ENCODE measurements around the gene EIF2B5. TPM values are rescaled to one million over a fixed set of nuclear protein-coding genes. Genes with fewer than 3 reads are reported as not detected.
"Not testable (repeated sequence)": the region's sequence is repeated elsewhere in the genome, so short reads cannot be mapped to it uniquely, and the experiment has no call there.

EIF2B5 gene
- total RNA-seq, 5 donors from 2014 or later (not counting 1 experiment from before 2014, with no cell fraction given): 57.8 to 74.3 (median 72.3) TPM

DNA sequence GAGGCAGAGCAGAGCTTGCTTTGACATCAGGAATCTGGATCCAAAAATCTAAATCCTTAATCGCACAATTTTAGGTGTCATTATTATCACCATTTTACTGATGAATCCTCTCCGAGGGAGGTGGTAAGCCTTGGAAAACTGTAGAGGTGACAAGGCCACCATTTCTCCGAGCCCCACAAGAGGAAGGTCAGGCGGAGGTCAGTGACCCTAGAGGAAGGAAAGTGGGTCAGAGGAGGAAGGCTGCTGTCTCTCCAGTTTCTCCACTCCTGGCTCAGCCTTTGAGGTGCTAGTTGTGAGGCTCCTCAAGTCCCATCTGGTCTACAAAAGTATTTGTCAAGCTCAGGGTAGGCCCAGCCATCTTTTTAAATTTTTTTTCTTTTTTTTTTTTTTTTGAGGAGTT is 23.2 kb downstream of the EIF2B5 start:
- H3K36me3 Mint-ChIP-seq: peaks cover 13% of the 10 kb centered on the region
- Histone ChIP-seq H3K4me1 (ENCODE audit: control insufficient read depth in 1 of 2, extremely low read depth in 1 of 2, insufficient read depth in 2 of 2, low read length in 2 of 2) (peaks cover 7 to 23% of the 10 kb centered on the region in 2 experiments), H3K27ac (ENCODE audit: low read length) (no peak overlapping the region), H3K27me3 (replicated peaks in 1 of 2; ENCODE audit: control insufficient read depth in 2 of 2, extremely low read depth in 1 of 2, insufficient read depth in 2 of 2, low read length in 1 of 2) (no peaks in the 10 kb centered on the region), H3K4me3 (ENCODE audit: control insufficient read depth in 1 of 2, extremely low read depth in 1 of 2, low read length in 1 of 2) (no peak overlapping the region), H3K9me3 (no peaks in the 10 kb centered on the region), H3K36me3 (ENCODE audit: control insufficient read depth in 2 of 2, extremely low read depth in 1 of 2, insufficient read depth in 1 of 2, low read length in 1 of 2) (no peaks in the 10 kb centered on the region)
- ChIA-PET CTCF (interaction anchor here in 1 of 2 donors (0.7 kb wide), 1 partner anchor 156 kb away, joined by 4 read pairs; no protein-coding TSS in a partner anchor), POLR2A (interaction anchor here in 1 of 2 donors (0.6 kb wide), 1 partner anchor 18 kb away, joined by 3 read pairs; no protein-coding TSS in a partner anchor)
- no peaks in the 10 kb centered on the region for H3K27me3 Mint-ChIP-seq
- H3K4me3 Mint-ChIP-seq: no peak overlapping the region
- no peak for ATAC-seq (replicated peaks in 1 of 4)
- H3K4me1 Mint-ChIP-seq: peaks cover 29 to 41% (median 39%) of the 10 kb centered on the region in 3 donors
- no peak overlapping the region for H3K27ac Mint-ChIP-seq
- no peaks in the 10 kb centered on the region for H3K9me3 Mint-ChIP-seq
- no CpG with 5 or more reads among the region's 4 CpGs for WGBS (ENCODE audit: insufficient coverage)
- no peak for DNase-seq

DNA sequence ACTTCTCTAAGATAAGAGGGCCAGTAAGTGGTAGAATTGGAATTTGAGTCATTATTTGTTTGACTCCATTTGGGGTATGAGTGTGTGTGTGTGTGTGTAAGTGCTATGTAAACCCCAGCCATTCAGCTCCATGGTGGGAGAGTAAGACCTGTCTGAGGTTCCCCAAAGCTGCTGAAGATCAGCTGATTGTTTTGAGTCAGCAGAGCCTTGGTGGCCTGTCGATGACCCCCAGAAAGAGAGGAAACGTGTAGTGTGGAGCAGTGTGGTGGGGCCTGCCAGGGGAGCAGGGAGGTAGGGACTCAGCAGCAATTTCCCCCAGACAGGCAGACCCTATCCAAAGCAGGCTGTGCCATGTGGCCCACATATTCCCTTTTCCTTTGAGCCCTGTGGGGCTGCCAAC is 25.3 kb downstream of the EIF2B5 start:
- ATAC-seq (replicated peaks in 1 of 4) (no peak), DNase-seq (no peak)
- peaks cover 16 to 18% of the 10 kb centered on the region in 2 donors for H3K36me3 ChIP-seq (ENCODE audit: control insufficient read depth in 2 of 2, extremely low read depth in 1 of 2, insufficient read depth in 1 of 2, low read length in 1 of 2)
- H3K4me3 ChIP-seq (ENCODE audit: control insufficient read depth in 1 of 2, extremely low read depth in 1 of 2, low read length in 1 of 2): no peak overlapping the region
- no peak overlapping the region for H3K4me3 Mint-ChIP-seq
- CTCF ChIA-PET: interaction anchor here in 1 of 2 donors (0.7 kb wide), 1 partner anchor 159 kb away, joined by 3 read pairs; no protein-coding TSS in a partner anchor
- WGBS (ENCODE audit: insufficient coverage): 70% methylated on average over 2 of the region's 2 CpGs
- H3K4me1 ChIP-seq (ENCODE audit: control insufficient read depth in 1 of 2, extremely low read depth in 1 of 2, insufficient read depth in 2 of 2, low read length in 2 of 2): peaks cover 7 to 17% of the 10 kb centered on the region in 2 experiments
- no peaks in the 10 kb centered on the region for H3K27me3 Mint-ChIP-seq
- peaks cover 20% of the 10 kb centered on the region for H3K36me3 Mint-ChIP-seq
- no peak overlapping the region for H3K27ac ChIP-seq (ENCODE audit: low read length)
- no peaks in the 10 kb centered on the region for H3K9me3 ChIP-seq
- no peak overlapping the region for H3K27ac Mint-ChIP-seq
- POLR2A ChIA-PET: no interaction called here
- H3K4me1 Mint-ChIP-seq: peaks cover 29 to 41% (median 36%) of the 10 kb centered on the region in 3 donors
- no peaks in the 10 kb centered on the region for H3K27me3 ChIP-seq (replicated peaks in 1 of 2; ENCODE audit: control insufficient read depth in 2 of 2, extremely low read depth in 1 of 2, insufficient read depth in 2 of 2, low read length in 1 of 2)
- H3K9me3 Mint-ChIP-seq: no peaks in the 10 kb centered on the region

DNA sequence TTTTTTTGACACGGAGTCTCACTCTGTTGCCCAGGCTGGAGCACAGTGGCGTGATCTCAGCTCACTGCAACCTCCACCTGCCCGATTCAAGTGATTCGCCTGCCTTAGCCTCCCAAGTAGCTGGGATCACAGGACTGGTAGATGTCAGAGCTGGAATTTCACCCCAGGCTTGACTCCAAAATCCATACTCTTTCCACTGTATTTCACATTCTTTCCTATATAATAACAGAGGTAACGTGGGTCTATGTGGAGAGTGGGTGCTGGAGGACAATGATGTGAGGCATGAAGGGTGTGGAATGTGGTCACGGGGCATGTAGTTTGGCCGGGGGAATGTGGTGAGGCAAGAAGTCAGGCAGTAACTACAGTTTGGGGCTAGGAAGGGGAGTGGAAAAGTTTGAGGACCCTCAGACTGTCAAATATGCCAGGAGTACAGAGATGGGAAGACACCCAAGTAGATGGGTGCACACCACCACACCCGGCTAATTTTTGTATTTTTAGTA is 27.5 kb downstream of the EIF2B5 start:
- H3K9me3 ChIP-seq; ATAC-seq (replicated peaks in 1 of 4); H3K4me3 ChIP-seq (ENCODE audit: control insufficient read depth in 1 of 2, extremely low read depth in 1 of 2, low read length in 1 of 2); H3K4me3 Mint-ChIP-seq; H3K27me3 Mint-ChIP-seq; H3K9me3 Mint-ChIP-seq; DNase-seq; H3K4me1 ChIP-seq (ENCODE audit: control insufficient read depth in 1 of 2, extremely low read depth in 1 of 2, insufficient read depth in 2 of 2, low read length in 2 of 2); CTCF ChIA-PET; POLR2A ChIA-PET; H3K27ac ChIP-seq (ENCODE audit: low read length); H3K27ac Mint-ChIP-seq; H3K27me3 ChIP-seq (replicated peaks in 1 of 2; ENCODE audit: control insufficient read depth in 2 of 2, extremely low read depth in 1 of 2, insufficient read depth in 2 of 2, low read length in 1 of 2): not testable (repeated sequence)
- H3K4me1 Mint-ChIP-seq: peaks cover 18 to 21% (median 19%) of the 10 kb centered on the region in 3 donors
- peaks cover 34% of the 10 kb centered on the region for H3K36me3 Mint-ChIP-seq
- H3K36me3 ChIP-seq (ENCODE audit: control insufficient read depth in 2 of 2, extremely low read depth in 1 of 2, insufficient read depth in 1 of 2, low read length in 1 of 2): peaks cover 24 to 39% of the 10 kb centered on the region in 2 donors
- 84% methylated on average over 3 of the region's 8 CpGs for WGBS (ENCODE audit: insufficient coverage)

DNA sequence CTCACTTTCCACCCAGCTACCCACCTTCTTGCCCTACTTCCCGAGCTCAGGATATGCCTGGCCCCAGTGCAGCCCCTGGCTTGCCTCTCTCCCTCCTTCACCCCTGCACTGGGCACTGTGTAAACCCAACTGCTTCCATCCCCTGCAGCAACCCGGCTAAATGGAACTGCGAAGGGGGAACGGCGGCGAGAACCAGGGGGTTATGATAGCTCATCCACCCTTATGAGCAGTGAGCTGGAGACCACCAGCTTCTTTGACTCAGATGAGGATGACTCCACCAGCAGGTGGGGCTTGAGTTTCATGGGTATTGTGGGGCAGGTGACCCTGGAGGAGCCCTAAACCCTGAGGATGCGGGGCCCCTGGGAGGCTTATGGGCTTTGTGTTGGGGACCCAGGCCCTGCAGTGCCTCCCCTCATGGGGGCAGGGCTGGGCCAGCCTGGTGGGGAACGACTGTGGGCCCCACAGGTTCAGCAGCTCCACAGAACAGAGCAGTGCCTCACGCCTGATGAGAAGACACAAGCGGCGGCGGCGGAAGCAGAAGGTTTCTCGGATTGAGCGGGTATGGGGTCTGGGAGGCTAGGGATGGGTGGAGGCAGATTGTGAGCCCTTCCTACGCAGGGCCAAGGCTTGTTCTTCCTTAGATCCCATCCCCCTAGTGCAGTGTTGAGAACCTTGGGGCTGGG is 29.6 kb downstream of the EIF2B5 start:
- no peaks in the 10 kb centered on the region for H3K9me3 Mint-ChIP-seq
- H3K27ac Mint-ChIP-seq: no peak overlapping the region
- no peak for ATAC-seq (replicated peaks in 1 of 4)
- POLR2A ChIA-PET: interaction anchor here (0.6 kb wide), 2 partner anchors 11 to 43 kb away, joined by 4 read pairs; no protein-coding TSS in a partner anchor
- Histone ChIP-seq H3K9me3 (no peaks in the 10 kb centered on the region), H3K4me3 (ENCODE audit: control insufficient read depth in 1 of 2, extremely low read depth in 1 of 2, low read length in 1 of 2) (no peak overlapping the region), H3K27ac (ENCODE audit: low read length) (no peak overlapping the region), H3K27me3 (replicated peaks in 1 of 2; ENCODE audit: control insufficient read depth in 2 of 2, extremely low read depth in 1 of 2, insufficient read depth in 2 of 2, low read length in 1 of 2) (no peaks in the 10 kb centered on the region), H3K36me3 (ENCODE audit: control insufficient read depth in 2 of 2, extremely low read depth in 1 of 2, insufficient read depth in 1 of 2, low read length in 1 of 2) (peaks cover 26 to 55% of the 10 kb centered on the region in 2 donors), H3K4me1 (ENCODE audit: control insufficient read depth in 1 of 2, extremely low read depth in 1 of 2, insufficient read depth in 2 of 2, low read length in 2 of 2) (no peaks in the 10 kb centered on the region)
- H3K4me3 Mint-ChIP-seq: no peak overlapping the region
- H3K4me1 Mint-ChIP-seq: peaks cover 10 to 13% (median 11%) of the 10 kb centered on the region in 3 donors
- no peaks in the 10 kb centered on the region for H3K27me3 Mint-ChIP-seq
- 85% methylated on average over 8 of the region's 16 CpGs for WGBS (ENCODE audit: insufficient coverage)
- CTCF ChIA-PET: interaction anchor here in 1 of 2 donors (0.5 to 0.6 kb wide), 2 partner anchors 13 to 55 kb away, joined by 5 to 9 read pairs; no protein-coding TSS in a partner anchor
- DNase-seq: no peak
- H3K36me3 Mint-ChIP-seq: peaks cover 36% of the 10 kb centered on the region

DNA sequence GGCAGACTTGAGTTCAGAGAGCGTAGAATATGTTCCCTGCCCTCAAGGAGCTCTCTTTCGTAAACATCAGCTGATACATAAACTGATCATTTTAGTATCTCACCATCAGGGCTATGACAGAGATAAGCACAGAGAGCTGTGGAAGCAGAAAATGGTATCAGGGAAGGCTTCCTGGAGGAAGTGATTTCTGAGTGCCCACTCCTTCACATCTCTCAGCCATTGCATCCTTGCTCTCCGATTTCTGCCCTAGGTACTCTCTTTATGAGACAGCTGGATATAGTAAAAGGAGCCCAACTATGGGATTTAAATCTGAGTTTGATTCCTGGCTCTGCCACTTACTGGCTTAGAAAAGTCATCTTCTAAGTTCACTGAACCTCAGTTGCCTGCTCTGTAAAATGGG is 30.4 kb downstream of the EIF2B5 start:
- no peak overlapping the region for H3K4me3 ChIP-seq (ENCODE audit: control insufficient read depth in 1 of 2, extremely low read depth in 1 of 2, low read length in 1 of 2)
- Mint-ChIP-seq H3K9me3 (no peaks in the 10 kb centered on the region), H3K4me3 (no peak overlapping the region), H3K36me3 (peaks cover 33% of the 10 kb centered on the region), H3K27me3 (no peaks in the 10 kb centered on the region), H3K27ac (no peak overlapping the region), H3K4me1 (peaks cover 5 to 7% (median 5%) of the 10 kb centered on the region in 3 donors)
- no peak overlapping the region for H3K27ac ChIP-seq (ENCODE audit: low read length)
- H3K36me3 ChIP-seq (ENCODE audit: control insufficient read depth in 2 of 2, extremely low read depth in 1 of 2, insufficient read depth in 1 of 2, low read length in 1 of 2): peaks cover 27 to 55% of the 10 kb centered on the region in 2 donors
- ChIA-PET CTCF (no interaction called here), POLR2A (interaction anchor here in 1 of 2 donors (0.6 kb wide), 1 partner anchor 42 kb away, joined by 4 read pairs; no protein-coding TSS in a partner anchor)
- no peaks in the 10 kb centered on the region for H3K4me1 ChIP-seq (ENCODE audit: control insufficient read depth in 1 of 2, extremely low read depth in 1 of 2, insufficient read depth in 2 of 2, low read length in 2 of 2)
- WGBS (ENCODE audit: insufficient coverage): no CpG with 5 or more reads among the region's 3 CpGs
- no peaks in the 10 kb centered on the region for H3K27me3 ChIP-seq (replicated peaks in 1 of 2; ENCODE audit: control insufficient read depth in 2 of 2, extremely low read depth in 1 of 2, insufficient read depth in 2 of 2, low read length in 1 of 2)
- no peak for DNase-seq
- H3K9me3 ChIP-seq: no peaks in the 10 kb centered on the region
- no peak for ATAC-seq (replicated peaks in 1 of 4)

DNA sequence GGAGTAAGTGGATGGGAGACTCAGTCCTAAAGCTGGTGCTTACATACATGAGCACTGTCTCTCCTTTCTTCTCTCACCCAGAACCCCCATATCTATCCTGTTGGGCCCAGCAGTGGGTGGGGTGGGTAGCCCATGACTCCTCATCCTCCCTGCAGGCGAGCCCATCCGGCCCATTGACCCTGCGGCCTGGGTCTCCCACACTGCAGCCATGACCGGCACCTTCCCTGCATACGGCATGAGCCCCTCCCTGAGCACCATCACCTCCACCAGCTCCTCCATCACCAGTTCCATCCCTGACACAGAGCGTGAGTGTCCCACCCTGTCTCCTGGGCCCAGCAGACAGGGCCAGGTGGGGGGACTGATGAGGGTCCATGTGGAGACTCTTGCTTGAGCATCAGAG is 31.5 kb downstream of the EIF2B5 start:
- H3K27me3 ChIP-seq (replicated peaks in 1 of 2; ENCODE audit: control insufficient read depth in 2 of 2, extremely low read depth in 1 of 2, insufficient read depth in 2 of 2, low read length in 1 of 2): no peaks in the 10 kb centered on the region
- H3K36me3 ChIP-seq (ENCODE audit: control insufficient read depth in 2 of 2, extremely low read depth in 1 of 2, insufficient read depth in 1 of 2, low read length in 1 of 2): peaks cover 27 to 58% of the 10 kb centered on the region in 2 donors
- ChIA-PET CTCF (no interaction called here), POLR2A (no interaction called here)
- Mint-ChIP-seq H3K27ac (no peak overlapping the region), H3K4me1 (peaks cover under 1 to 2% (median 1%) of the 10 kb centered on the region in 3 donors), H3K27me3 (no peaks in the 10 kb centered on the region), H3K9me3 (no peaks in the 10 kb centered on the region), H3K4me3 (no peak overlapping the region), H3K36me3 (peaks cover 38% of the 10 kb centered on the region)
- DNase-seq: no peak
- H3K9me3 ChIP-seq: no peaks in the 10 kb centered on the region
- 98% methylated on average over 5 of the region's 6 CpGs for WGBS (ENCODE audit: insufficient coverage)
- H3K27ac ChIP-seq (ENCODE audit: low read length): no peak overlapping the region
- no peaks in the 10 kb centered on the region for H3K4me1 ChIP-seq (ENCODE audit: control insufficient read depth in 1 of 2, extremely low read depth in 1 of 2, insufficient read depth in 2 of 2, low read length in 2 of 2)
- H3K4me3 ChIP-seq (ENCODE audit: control insufficient read depth in 1 of 2, extremely low read depth in 1 of 2, low read length in 1 of 2): no peak overlapping the region
- no peak for ATAC-seq (replicated peaks in 1 of 4)

Measured in T-cell (primary cell).